Astrocyte (in vitro differentiated cells and primary cell): Measurements from ENCODE around the gene FAM120AOS.

Experiments used
- CTCF ChIP-seq: IDR thresholded peaks from 2 replicates; pipeline ENCODE4 v1.5.1; 2011; ENCODE audit warnings: low read depth, mild to moderate bottlenecking, inconsistent platforms, low read length, moderate library complexity; ENCODE audit not compliant: insufficient read depth
- EZH2 ChIP-seq: IDR thresholded peaks from 2 replicates; pipeline ENCODE4 v1.6.1; 2012; ENCODE audit warnings: mild to moderate bottlenecking, low read length, inconsistent platforms; ENCODE audit not compliant: insufficient read depth

- TF ChIP-seq CTCF (no peak), EZH2 (no peak)
Measured at GRCh38 chr9:93440896-93441580, 12.3 kb downstream of the FAM120AOS start.
